GOT3 (cell line): ENCODE data around the gene GRM1.
"Not testable (repeated sequence)": the region's sequence is repeated elsewhere in the genome, so short reads cannot be mapped to it uniquely, and the experiment has no call there.

Source experiments
- DNase-seq: peaks from one replicate; lab custom pipeline; 2025; ENCODE audit warnings: mixed read lengths; lab: John Stamatoyannopoulos, UW

GRM1 gene

DNA sequence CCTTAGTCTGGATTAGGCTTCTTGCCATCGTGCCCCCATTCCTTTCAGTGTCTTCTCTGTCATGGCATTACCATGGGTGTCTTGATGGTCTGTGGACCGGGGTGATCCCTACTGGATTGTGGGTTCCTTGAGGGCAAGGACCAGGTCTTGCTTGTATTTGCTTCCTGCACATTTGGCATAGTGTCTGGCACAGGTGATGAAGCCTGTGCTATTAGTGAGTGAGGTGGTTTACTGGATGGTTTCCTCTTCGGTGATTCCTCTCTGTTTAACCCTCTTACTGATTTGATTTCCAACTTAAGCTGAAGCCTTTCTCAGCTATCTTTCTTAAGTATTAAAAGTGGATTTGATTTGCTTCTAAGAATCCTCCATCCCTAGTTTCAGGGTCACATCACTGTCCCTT is 162.3 kb downstream of the GRM1 start:
- no peak for DNase-seq

DNA sequence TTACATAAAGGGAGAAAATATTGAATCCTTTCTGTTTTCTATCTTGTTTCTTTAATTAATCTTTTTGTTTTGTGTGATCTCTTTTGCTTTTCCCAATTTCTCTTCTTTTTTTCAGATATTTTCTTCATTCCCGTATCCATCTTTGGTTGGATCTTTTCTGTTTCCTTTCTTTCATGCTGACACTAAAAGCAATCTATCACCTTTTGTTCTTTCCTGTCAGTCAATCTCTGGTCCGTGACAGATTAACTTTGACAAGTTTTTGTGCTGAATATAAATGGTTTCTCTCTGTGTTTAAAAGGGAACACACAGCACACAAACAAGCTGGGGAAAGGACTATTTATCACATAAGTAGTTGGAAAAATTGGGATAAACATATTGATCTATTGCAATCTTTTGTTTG is 162.8 kb downstream of the GRM1 start:
- DNase-seq: no peak

DNA sequence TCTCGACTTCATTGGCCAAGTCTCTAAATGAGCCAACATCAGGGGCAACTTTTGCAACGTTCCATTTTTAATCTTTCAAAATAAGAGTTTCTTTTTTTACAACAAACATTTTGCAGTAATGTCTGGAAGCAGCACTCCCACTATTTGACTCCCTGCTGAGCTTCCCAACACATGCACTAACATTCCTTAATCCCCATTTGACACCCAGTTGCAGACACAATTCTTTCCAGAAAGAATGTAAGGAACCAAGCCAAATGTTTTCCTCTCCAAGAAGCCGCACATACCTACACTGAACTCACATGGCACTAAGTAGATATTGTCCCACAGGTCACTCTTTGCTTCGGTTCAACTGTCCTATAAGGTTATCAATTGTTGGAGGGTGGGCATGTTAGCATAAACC is 165.6 kb downstream of the GRM1 start:
- no peak for DNase-seq

DNA sequence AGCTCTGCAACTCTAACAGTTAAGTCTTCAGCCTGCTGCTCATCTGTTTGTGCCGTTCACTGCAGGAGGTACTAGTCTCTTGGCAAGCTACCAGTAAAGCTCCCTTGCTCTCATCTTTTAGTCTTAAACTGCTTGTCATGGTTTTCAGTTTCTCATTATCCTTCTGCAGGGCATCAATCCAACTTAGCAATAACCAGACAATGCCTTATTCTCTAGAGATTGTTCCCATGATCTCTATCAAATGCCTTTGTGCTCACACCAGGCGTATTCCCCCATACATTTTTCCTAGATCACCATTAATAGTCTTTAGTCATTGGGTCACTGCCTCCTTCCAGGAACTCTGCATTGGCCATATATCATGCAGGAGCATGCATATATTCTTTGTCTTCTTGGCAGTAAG is 171.3 kb downstream of the GRM1 start:
- no peak for DNase-seq

DNA sequence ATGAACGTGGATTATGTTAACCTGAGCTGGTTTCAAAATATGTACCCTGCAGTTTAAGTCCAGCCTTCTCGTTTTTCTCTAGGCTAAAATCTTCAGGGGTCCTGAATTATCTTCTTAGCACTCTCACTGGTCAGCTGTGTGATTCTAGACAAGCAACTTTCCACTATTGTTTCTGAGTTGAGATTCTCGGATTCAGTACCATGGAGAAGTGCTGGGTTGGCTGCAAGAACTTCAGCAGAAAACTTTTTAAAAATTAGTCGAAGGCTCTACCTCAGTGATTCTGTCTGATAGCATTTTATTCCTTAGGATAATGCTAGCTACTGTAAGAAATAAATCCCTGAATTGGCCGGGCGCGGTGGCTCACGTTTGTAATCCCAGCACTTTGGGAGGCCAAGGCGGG is 173.7 kb downstream of the GRM1 start:
- no peak for DNase-seq

DNA sequence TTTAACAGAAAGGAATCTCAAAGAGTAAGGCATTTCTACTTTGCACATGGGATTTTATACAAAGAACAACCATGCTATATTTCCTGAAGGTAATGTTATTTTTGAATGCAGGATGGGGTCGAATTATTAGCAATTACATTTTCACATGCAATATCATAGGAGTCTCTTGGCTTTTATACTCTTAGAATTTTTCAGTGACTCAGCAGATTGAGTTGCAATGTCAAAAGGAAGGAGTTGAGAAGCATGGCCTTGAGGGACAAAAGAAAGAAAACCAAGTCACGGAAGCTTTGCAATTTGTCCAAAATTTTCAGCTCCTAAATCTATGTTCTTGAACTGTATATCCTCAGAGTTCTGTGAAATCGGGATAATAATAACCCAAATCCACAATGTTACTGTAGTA is 181.1 kb downstream of the GRM1 start:
- no peak for DNase-seq

DNA sequence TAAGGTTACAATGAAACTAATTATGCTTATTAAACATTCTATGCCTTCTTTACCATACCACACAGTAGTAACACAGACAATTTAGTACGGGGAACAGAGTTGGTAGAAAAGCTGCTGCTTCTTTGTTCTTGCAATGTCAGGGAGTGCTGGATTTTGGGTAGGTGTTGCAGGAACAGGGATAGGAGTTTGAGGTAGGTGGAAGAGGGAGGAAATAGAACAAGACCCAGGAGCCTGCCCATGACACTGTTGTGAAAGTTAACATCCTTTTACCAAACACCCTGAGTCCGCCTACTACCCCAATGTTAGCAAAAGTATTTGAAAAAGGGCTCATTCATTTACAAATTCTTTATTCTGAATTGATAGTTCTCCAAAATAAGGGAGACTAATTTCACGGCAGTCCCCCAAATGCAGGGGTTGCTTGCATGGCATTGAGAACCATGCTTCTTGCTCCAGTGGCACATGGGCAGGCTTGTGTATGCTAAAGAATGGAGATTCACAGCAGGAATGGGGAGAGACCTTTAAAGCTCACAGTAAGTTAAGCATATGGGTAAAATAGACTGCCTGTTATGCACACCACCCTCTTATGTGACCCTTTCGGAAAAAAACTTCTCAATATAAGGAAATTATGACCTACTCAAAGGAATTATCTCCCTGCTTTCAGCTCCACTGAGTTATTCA is 181.7 kb downstream of the GRM1 start:
- DNase-seq: no peak

DNA sequence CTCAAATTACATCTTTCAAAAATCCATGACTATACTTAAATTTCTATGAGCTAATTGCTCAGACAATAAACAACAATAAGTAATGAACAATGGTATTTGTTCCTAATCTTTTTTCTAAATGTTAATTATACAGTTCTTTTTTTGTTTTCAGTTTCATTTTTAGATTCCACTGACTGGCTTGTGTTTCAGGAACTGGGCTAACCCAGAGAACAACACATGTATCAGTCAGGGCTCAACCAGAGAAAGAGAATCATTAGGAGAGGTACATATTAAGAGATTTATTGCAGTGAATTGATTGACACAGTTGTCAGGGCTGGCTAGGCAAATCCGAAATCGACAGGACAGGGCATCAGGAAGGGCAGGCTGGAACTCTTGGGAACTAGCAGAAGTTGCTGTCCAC is 182.8 kb downstream of the GRM1 start:
- no peak for DNase-seq

DNA sequence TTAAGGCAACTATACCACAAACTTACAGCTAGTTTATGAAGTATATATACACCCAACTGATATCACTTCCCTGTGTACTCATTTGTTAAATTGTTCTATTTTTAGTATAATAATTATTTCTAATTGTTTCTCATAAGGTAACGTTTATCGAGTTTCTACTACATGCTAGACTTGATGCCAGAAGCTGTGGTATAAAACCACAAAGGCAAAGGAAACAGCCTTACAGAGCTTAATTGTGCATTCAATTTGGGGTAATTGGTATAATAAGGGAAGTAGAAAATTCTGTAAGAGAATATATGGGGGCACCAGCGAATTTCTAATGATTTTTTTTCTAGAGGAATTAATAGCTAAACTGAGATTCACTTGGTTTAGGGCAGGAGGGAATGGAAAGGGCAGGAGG is 183.9 kb downstream of the GRM1 start:
- DNase-seq: no peak

DNA sequence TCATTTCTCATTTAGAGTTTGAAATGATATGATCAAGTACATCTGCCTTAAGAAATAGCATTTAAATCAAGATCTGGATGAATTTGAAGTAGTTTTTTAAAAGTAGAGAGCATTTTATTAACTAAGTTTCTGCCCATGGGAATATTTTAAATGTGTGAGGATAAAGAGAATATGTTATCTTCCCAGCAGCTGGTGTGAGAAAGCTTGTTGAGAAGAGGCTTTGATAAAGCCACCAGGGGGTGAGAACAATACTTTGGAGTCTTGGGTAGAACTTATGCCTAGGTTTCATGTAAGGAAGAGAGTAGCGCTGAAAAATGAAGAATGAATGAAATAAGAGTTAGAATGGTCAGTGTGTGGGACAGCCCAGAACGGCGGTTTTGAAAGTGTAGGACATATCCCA is 190.2 kb downstream of the GRM1 start:
- no peak for DNase-seq

DNA sequence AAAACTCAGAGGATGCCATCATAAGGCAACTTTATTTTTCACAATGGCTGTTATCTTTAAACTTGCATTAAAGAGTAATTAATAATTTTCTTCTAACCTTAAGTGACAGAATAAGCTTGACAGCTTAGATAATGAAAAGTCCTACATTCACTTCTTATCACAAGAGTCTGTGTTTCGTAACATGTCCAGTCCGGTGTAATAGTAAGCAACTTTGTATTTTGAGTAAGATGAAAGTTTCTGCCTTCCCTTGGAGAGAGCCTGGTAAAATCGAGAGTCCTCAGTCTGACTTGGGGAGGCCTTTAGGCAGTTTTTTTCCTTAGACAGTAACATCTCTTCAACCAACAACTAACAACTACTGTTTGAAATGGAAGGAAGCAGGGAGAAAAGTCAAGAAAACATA is 195.6 kb downstream of the GRM1 start:
- DNase-seq: no peak

DNA sequence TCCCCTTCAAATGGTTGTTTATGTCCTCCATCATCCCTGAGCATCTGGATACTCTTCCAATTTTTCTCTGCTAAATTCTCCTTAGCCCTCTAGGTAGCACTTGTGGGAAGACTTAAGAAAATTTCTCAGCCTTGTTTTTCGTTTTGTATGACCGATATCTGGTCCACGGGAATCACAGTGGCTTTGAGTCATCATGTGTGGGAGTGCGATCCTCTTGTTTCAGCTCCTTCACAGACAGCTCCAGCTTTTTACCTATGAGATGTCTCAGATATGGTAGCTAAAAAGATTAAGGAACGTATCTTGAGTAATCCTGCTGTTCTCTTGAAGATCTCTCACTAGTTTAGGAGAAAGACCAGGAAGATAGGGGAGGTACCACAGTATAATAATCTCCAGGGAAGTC is 196.1 kb downstream of the GRM1 start:
- no peak for DNase-seq

DNA sequence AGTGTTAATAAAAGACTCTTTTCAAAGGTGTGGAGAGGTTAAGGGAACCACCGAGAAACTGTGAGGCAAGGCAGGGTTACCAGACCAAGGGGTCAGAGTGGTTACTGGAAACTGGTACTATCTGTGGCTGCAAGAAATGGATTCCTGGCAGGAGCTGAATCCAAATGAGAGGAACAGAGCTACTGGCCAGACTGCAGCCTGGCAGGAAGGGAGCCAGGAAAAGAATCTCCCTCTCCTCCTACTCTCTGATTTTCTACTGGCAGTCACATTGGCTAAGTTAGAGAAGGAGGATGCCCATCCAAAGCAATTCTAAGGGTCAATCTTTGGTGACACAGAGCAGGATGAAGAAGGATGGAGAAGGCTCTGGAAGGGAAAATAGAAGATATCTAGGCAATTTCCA is 211.5 kb downstream of the GRM1 start:
- DNase-seq: no peak

DNA sequence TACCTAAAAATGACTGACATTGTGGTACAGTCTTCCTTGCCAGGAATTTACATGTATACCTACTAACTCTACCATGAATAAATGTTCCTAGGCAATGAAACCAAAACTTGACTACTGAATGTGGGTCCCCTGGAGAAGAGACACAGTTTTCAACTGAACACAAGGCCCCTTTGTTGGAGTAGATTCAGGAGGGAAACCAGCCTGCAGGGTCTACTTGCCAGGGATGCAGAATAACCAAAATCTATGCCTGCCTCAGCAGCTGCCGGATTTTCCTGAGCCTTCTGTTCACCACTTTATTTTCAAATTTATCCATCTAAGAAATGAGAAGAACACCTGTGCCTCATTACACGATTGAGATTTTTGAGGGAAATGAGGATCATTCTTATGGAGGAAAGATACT is 211.9 kb downstream of the GRM1 start:
- DNase-seq: no peak

DNA sequence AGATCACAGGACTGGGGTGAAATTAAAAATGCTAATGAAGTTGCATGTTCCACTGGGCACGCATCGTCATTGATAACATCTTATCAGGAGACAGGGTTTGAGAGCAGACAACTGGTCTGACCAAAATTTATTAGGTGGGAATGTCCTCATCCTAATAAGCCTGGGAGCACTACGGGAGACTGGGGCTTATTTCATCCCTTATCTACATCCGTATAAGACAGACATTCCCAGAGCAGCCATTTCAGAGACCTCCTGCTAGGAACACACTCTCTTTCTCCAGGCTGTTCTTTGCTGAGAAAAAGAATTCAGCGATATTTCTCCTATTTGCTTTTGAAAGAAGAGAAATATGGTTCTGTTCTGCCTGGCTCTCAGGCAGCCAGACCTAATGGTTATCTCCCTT is 214.8 kb downstream of the GRM1 start:
- not testable (repeated sequence) for DNase-seq

DNA sequence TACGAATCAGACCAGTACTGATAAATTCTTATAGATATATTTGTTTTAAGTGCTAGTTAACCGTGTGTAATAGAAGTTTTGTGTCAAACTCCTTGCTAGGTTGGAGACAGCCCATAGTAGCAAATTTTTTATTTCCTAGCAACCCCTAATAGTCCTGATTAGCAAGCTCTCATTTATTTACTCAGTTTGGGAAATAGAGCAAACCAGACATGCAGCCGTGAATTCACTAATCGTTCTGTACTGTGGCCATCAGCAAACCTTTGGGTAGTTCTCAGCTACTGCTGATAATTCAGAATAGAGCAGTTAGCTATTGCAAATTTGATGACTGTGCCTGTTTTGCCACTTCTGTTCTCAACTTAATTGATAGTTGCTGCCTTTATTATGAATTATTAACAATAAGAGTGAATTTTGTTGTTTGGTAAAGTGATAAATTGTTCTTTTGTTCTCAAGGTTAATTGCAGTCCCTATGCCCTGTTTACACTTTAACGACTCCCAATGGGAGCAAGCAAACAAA is 215.8 kb downstream of the GRM1 start:
- no peak for DNase-seq

DNA sequence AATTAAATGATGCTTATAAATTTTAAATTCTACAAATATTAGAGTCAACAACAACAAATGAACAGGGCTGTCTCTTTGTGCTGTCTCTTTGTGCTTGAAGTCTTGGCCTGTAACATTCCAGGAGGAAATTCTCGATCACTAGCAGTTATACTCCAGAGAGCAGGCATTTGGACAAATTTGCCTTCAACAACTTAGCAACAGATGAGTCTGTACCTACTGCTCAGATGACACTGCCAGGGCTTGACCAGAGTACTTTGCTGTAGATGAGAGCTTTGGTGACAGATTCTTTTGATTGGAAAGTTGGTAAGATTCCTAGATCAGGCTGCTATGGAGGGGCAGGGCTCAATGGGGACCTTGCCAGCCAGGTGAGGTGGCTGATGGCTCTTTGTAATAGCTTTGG is 217.2 kb downstream of the GRM1 start:
- DNase-seq: no peak

DNA sequence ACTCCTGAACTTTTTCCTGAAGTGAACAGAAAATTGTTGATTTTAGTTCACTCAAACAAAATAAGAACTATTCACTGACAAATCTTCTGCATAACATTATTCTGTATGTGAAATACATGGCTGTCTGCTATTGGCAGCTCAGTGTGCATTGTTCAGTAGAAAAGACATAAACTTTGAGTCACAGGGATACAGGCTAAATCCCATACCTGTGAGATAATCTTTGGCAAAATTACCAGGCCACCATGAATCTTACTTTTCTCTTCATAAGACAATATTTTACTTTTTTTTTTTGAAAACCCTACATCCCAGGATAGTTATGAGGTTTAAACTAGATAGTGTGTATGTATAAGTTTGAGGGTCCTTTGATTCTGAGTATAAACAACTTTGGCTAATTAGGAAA is 224.8 kb downstream of the GRM1 start:
- no peak for DNase-seq

DNA sequence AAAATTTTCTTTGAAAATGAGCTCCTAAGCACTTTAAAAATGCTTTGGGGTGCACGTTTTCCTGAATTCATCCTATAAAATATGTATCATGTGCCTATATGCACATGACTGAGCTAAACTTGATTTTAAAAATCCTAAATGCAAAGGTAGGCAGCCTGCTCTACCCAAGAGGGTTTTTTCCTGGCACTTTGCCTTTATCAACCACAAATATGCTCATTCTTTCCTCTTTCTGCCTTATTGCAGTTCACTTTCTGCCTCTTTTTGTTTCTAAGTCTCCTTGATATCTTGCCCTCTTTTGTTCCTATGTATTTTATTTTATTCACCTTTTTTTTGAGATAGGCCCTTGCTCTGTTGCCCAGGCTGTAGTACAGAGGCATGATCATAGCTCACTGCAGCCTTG is 229.3 kb downstream of the GRM1 start:
- DNase-seq: no peak

DNA sequence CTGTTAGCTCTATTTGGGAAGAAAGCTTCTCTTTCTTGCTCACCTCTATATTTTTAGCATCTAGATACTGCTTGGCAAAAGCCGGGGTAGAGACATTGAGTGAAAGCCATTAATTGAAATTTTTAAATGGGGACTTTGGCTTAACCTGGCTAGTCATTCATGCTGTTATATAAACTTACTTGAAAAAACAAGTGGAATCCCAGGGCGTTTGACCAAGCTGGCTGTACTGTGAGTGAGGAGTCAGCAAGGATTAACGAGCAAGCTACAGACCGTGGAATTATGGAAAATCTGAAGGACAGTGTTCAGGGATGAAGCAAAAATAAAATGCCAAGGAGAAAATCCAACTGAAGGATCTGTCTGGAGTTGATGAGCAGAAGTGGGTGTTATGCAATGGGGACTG is 232.0 kb downstream of the GRM1 start:
- DNase-seq: no peak

DNA sequence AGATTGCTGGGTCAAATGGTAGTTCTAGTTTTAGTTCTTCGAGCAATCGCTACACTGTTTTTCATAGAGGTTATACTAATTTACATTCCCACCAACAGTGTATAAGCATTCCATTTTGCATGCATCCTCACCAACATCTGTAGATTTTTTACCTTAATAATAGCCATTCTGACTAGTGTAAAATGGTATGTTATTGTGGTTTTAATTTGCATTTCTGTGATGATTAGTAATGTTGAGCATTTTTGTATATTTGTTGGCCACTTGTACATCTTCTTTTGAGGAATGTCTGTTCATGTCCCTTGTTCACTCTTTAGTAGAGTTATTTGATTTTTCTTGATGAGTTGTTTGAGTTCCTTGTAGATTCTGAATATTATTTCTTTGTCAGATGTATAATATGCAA is 236.2 kb downstream of the GRM1 start:
- DNase-seq: no peak

DNA sequence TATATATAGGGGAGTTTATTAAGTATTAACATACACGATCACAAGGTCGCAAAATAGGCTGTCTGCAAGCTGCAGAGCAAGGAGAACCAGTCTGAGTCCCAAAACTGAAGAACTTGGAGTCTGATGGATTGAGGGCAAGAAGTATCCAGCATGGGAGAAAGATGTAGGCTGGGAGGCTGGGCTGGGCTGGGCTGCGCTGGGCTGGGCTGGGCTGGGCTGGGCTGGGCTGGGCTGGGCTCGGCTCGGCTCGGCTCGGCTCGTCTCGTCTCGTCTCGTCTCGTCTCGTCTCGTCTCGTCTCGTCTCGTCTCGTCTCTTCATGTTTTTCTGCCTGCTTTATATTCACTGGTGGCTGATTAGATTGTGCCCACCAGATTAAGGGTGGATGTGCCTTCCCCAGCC is 238.6 kb downstream of the GRM1 start:
- DNase-seq: no peak

DNA sequence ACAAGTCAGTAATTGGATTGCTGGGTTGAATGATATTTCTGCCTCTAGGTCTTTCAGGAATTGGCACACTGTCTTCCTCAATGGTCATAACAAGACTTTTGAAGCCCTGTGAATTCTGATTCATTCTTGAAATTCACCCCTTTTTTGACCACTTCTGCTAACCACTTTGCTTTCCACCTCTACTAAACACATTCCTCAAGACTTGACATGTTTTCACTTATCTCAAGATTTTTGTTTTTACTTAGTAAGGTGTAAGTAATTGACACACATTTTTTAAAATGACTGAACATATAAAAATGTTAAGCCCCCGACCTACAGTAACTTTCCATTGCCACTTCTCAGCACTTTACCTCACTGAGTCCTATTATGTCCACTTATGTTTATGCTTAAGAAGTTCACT is 239.1 kb downstream of the GRM1 start:
- no peak for DNase-seq

DNA sequence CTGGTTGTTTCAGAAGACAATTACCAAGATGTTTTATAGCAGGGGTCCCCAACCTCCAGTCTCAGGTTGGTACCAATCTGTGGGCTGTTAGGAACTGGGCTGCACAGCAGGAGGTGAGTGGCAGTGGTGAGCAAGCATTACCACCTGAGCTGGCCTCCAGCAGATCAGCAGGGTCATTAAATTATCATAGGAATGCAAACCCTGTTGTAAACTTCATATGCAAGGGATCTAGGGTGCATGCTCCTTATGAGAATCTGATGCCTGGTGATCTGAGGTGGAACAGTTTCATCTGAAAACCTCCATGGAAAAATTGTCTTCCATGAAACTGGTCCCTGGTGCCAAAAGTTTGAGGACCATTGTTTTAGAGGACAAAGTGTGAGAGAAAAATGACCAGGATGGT is 240.6 kb downstream of the GRM1 start:
- no peak for DNase-seq

DNA sequence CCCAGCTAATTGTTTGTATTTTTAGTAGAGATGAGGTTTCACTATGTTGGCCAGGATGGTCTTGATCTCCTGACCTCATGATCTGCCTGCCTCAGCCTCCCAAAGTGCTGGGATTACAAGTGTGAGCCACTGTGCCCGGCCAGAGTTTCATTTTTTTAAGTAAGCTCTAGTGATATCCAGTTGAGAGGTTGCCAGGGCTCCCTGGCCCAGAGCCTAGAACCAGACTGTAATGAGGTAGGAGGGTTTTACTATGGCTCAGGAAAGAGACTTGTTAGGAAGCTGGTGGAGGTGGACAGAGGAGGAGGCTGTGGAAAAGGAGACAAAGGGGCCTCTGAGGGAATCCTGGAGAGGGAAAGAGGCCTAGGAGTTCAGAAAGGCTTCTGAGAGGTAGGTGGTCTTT is 242.3 kb downstream of the GRM1 start:
- DNase-seq: not testable (repeated sequence)
